Measurements from ENCODE around the gene HES5. TPM values are rescaled to one million over a fixed set of nuclear protein-coding genes. Genes with fewer than 3 reads are reported as not detected.

Gene HES5
- polyA plus RNA-seq, 1 donor from 2014 or later = 0.81 TPM

- Histone ChIP-seq H3K79me2 (replicated peaks; ENCODE audit: insufficient read depth, low read length) (no peaks in the 10 kb centered on the region), H3K36me3 (ENCODE audit: insufficient read depth, low read length) (no peaks in the 10 kb centered on the region), H4K20me1 (ENCODE audit: insufficient read depth) (no peaks in the 10 kb centered on the region), H3K9me3 (ENCODE audit: low read length) (no peaks in the 10 kb centered on the region), H3F3A (ENCODE audit: insufficient read depth, low read length, poor library complexity, severe bottlenecking) (no peaks in the 10 kb centered on the region), H3K27me3 (ENCODE audit: insufficient read depth, low read depth, low read length) (no peaks in the 10 kb centered on the region), H3K27ac (ENCODE audit: low read length) (no peak overlapping the region), H3K9me2 (ENCODE audit: insufficient read depth, low read length) (no peaks in the 10 kb centered on the region), H2AFZ (ENCODE audit: low read depth, low read length) (no peak overlapping the region), H3K9ac (ENCODE audit: low read length) (no peak overlapping the region), H3K4me3 (ENCODE audit: low read length) (no peak overlapping the region), H3K4me2 (ENCODE audit: low read length) (no peak overlapping the region)
- TF ChIP-seq POLR2AphosphoS5 (IDR thresholded peaks at IDR 0.05) (no peak), CTCF (IDR thresholded peaks at IDR 0.05; ENCODE audit: poor library complexity, severe bottlenecking) (no peak), TAF1 (IDR thresholded peaks at IDR 0.05; ENCODE audit: low read depth) (no peak), REST (IDR thresholded peaks at IDR 0.05; ENCODE audit: borderline replicate concordance) (no peak), SMC3 (conservative IDR thresholded peaks at IDR 0.05; ENCODE audit: poor library complexity) (no peak), EP300 (conservative IDR thresholded peaks at IDR 0.05; ENCODE audit: poor library complexity, severe bottlenecking) (no peak)
Observed at GRCh38 chr1:2512862-2513421, 17.1 kb downstream of the HES5 start.

GRCh38 chr1:2510366-2511155, 19.5 kb downstream of the HES5 start:
- Histone ChIP-seq H3K9me2 (ENCODE audit: insufficient read depth, low read length) (no peaks in the 10 kb centered on the region), H3K27me3 (ENCODE audit: insufficient read depth, low read depth, low read length) (no peaks in the 10 kb centered on the region), H3F3A (ENCODE audit: insufficient read depth, low read length, poor library complexity, severe bottlenecking) (no peaks in the 10 kb centered on the region), H3K79me2 (replicated peaks; ENCODE audit: insufficient read depth, low read length) (no peaks in the 10 kb centered on the region), H3K36me3 (ENCODE audit: insufficient read depth, low read length) (no peaks in the 10 kb centered on the region), H2AFZ (ENCODE audit: low read depth, low read length) (no peak overlapping the region), H3K9ac (ENCODE audit: low read length) (no peak overlapping the region), H3K4me2 (ENCODE audit: low read length) (no peak overlapping the region), H3K9me3 (ENCODE audit: low read length) (no peaks in the 10 kb centered on the region), H4K20me1 (ENCODE audit: insufficient read depth) (no peaks in the 10 kb centered on the region), H3K4me3 (ENCODE audit: low read length) (no peak overlapping the region), H3K27ac (ENCODE audit: low read length) (no peak overlapping the region)
- TF ChIP-seq REST (IDR thresholded peaks at IDR 0.05; ENCODE audit: borderline replicate concordance) (no peak), EP300 (conservative IDR thresholded peaks at IDR 0.05; ENCODE audit: poor library complexity, severe bottlenecking) (no peak), SMC3 (conservative IDR thresholded peaks at IDR 0.05; ENCODE audit: poor library complexity) (no peak), RAD21 (conservative IDR thresholded peaks at IDR 0.05) (no peak), TAF1 (IDR thresholded peaks at IDR 0.05; ENCODE audit: low read depth) (no peak), CTCF (IDR thresholded peaks at IDR 0.05; ENCODE audit: poor library complexity, severe bottlenecking) (no peak)
